NCI-H345 treated with DMSO at 0.1 percent for 48 hours (cell line): Measurements from ENCODE around the gene PDZD2.
A peak's percentile ranks its signal among the peaks of the same experiment; 100 is the strongest.
"Not testable (repeated sequence)": the region's sequence is repeated elsewhere in the genome, so short reads cannot be mapped to it uniquely, and the experiment has no call there.

Source experiments
- DNase-seq: peaks from one replicate; lab custom pipeline; 2025; ENCODE audit not compliant: unreplicated experiment; lab: John Stamatoyannopoulos, UW

PDZD2 gene

DNA sequence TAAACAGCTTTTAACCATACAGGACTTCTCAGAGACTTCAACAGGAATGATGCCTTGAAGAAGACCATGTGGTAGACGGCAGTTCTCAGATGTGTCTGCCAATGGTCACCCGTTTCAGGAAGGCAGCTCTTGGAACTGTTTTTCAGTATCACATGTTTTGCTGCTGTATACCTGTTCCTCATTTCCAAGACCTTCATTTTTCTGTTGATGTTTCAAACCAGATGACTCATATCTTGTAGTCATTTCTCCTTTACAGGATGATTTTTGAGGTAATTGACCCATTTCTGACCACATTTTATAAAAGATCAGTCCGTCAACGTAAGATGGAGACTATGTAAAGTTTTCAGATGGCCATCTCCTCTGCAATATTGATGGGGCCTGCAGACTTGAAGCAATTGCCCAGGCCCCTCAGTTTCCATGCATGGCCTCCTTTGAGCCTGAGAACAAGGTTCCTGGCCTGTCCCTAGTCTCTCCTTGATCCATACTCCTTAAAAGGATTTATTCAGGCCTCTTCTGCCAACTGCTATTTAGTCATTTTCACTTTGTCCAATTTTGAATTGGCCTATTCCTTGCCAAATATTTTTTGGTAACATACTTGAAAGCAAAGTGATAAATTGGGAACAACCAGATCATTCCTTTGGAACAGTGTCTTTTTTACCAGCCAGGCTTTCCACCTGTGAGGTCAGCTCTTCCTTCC, 128.6 kb downstream of the PDZD2 start:
- DNase-seq: no peak

DNA sequence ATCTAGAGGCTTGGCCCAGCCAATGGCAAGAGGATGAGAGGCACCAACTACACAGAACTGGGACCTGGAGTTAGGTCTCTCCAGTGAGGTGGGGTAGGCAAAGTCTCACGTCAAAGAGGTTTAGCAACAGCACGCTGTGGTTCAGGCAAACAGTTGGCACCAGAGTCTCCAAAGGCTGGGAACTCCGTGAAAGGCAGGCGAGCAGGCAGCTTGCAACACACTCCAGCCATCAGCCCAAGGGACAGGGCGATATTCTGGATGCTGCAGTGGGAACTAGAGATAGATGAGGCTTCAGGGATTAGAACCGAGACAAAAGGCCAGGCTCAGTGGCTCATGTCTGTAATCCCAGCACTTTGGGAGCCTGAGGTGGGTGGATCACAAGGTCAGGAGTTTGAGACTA, 129.1 kb downstream of the PDZD2 start:
- no peak for DNase-seq

DNA sequence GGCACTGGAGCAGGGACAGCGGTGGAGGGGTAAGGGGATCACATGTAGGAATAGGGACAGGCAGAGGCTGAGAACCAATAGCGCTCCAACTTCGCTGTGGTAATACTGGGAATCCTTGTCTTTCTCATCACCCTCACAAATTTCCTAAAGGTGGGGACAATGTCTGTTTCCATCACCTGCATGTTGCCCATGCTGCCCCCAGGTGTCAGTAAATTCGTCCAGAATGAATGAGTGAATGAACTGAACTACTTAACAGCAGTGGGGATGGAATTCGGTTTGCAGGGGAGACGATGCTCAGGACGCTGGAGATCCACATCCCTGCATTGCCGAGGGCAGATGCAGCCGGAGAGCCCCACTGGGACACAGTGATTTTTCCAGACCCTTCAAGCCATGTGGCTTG, 129.9 kb downstream of the PDZD2 start:
- no peak for DNase-seq

DNA sequence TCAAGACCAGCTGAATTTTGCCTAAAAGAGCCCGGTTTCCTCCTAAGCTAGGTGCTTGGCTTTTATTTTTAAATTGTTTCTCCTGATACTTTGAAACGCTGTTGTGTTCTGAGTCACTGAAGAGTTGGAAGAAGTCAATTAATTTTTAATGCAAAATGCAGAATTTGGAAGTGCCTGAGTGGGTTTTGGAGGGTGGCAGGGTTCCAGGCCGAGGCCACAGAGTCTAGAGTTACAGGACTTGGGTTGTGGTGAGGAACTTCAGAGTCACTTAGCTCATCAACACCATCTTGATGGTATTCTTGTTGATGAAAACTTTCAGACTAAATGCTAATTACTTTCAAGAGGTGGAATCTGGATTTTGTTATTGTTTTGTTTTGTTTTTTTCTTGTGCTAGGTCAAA, 130.6 kb downstream of the PDZD2 start:
- no peak for DNase-seq

DNA sequence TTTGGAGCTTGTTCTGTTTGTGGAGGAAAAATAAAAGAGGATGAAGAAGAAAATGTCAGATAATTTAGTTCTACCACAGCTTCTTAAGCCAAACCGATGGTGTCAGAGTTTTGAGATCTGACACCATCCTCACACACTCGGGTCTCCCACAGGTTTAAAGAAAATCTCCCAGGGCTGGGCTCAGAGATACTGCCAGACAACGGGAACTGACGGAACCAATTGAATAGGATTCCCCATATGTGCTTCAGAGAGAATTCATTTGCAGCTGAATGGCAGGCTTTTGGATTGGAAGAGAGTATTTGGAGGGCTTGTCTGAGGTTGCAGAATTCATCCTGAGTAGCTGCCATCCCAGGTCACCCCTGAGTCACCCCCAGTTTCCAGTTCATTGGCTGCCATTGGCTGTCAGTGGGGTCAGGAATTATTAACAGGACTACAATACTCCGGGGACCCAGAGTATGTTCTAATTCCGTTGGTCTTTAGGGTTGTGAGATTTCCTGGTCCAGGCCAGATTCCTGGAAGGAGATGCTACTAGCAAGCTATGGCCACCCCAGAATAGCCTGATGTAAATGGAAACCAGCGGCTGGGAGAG, 131.3 kb downstream of the PDZD2 start:
- DNase-seq: no peak

DNA sequence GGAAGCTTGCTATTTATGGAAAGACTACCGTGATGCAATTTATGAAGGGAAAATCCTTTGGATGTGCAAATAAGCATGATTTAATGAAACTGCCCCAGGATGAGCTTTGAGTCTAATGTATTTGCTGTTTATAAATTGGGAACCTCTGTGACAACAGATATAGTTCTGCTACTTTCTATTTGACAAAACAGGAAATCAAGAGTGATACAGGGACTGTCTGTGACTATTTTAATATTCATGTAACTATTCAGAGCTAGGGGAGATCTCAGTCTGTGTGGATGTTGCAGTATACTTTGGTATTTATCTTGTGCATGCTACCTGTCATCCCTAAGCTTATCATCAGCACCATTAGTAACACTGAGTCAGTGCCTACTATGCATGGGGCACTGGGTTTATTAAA, 132.1 kb downstream of the PDZD2 start:
- DNase-seq: no peak

DNA sequence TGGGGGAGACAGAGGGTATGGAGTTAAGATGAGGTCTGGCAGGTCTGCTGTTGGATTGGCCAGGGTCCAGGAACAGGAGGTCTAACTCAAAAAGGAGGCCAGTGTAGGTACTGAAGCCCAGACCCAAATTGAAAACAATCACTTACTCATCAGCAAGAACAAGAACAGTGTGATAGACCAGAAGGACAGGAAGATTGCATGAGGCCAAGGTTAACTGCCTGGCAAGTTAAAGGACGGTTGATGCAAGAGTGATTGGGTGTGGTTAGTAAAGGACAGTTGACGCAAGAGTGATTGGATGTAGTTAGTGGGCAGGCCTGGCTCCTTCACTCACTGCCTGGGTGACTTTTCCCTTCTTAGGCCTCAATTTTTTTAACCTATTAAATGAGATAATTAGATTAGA, 132.6 kb downstream of the PDZD2 start:
- DNase-seq: no peak

DNA sequence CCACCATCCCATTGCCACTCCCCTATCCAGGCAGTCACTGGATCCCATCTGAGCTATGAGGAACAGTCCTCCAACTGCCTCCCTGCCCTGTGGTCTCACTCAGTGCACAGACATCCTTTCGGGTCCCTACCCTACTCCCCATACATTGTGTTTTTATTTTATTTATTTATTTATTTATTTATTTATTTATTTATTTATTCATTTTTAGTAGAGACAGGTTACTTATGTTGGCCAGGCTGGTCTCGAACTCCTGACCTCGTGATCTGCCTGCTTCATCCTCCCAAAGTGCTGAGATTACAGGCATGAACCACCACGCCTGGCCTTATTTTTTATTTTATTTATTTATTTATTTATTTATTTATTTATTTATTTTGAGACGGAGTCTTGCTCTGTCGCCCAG, 137.4 kb downstream of the PDZD2 start:
- DNase-seq: not testable (repeated sequence)

DNA sequence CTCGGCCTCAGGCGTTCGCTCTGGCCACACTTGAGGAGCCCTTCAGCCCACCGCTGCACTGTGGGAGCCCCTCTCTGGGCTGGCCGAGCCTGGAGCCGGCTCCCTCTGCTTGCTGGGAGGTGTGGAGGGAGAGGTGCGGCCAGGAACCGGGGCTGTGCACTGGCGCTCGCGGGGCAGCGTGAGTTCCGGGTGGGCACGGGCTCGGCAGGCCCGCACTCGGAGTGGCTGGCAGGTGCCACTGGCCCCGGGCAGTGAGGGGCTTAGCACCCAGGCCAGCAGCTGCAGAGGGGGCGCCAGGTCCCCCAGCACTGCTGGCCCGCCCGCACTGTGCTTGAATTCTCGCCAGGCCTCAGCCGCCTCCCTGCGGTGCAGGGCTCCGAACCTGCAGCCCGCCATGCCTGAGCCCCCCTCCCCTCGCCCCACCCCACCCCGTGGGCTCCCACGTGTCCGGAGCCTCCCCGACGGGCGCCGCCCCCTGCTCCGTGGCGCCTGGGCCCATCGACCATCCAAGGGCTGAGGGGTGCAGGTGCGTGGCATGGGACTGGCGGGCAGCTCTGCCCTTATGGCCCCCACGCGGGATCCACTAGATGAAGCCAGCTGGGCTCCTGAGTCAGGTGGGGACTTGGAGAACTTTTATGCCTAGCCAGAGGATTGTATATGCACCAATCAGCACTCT, 138.2 kb downstream of the PDZD2 start:
- no peak for DNase-seq

DNA sequence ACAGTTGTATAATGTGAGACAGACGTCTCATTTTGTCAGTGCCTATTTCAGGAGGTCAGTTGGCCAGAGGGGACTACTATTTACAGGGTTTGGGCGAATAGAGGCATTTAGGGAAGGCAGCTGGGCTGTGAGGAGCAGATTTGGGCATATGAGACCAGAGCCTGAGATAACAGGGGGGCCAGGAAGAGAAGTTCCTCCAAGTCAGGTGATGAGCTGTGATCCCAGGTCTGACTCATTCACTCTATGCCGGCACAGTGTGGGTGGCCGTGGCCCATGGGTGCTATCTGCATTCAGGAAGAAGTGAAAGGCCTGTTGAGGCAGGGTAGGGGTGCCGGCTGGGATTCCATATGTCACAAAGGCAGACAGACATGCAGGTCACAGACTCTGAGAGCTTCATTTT, 142.8 kb downstream of the PDZD2 start:
- DNase-seq: no peak

DNA sequence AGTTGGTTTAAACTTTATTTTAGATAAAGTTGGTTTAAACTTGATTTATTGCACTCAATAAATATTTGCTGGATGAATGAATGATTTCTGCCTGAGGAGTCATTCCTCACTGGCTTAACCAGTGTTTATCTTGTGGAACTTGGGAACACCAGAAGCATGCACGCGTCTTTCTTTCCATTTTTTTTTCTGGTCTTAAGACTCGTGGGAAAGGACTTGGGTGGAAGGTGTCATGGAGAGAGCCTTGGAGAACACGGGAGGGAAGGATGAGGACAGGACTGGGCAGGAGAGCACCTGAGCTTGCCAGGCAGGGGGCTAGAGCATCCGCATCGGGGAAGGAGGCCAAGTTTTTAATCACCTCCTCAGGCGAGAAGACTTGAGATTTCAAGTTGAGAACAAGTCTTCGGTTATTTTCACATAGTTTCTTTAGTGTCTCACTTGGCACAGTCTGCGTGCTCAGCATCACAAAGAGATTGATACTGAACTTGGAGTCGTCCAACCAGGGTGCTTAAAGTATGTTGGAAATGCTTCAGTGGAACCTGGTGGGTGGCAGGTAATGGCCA, 144.2 kb downstream of the PDZD2 start:
- DNase-seq: no peak

DNA sequence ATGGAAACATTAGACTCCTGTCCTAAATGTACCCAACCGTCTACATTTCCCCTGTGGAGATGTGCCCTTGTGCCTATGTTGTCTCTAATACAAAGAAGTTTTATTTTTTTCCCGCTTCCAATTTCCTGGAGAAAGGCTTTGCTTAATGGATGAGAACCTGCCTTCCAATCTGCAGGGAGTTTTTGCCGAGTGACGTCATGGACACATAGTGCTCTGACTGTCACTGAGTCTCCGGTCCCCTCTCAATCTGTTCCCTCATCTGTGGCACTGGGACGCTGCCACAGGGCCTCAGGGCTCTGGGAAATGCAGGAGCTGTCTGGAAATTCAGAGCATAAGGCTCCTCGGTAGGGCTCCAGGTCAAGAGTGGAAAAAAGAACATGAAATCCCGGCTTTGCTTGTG, 144.8 kb downstream of the PDZD2 start:
- DNase-seq: no peak

DNA sequence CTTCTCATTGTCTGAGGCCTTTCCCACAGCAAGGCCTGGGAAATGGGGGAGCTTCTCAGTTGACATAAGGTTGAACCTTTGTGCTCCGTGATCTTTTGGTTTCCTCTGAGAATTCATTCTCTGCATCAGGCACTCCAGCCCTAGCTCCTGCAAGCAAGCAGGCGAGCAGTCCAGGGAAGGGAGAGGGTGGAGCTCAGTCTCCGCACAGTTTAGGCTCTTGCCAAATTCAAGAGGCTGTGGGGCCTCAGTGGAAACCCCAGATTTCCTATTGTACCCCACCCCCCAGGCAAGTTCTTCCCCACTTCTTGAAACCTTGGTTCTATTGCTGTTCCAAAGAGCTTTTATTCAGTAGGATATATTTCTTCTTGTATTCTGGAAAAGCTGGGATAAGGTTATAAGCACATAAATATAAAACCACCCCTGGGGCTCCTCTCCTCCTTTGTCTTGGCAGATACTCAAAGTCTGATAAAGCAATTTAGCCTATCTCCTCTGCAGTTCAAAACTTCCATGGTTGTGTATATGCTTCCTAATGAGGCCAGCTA, 147.2 kb downstream of the PDZD2 start:
- DNase-seq: no peak

DNA sequence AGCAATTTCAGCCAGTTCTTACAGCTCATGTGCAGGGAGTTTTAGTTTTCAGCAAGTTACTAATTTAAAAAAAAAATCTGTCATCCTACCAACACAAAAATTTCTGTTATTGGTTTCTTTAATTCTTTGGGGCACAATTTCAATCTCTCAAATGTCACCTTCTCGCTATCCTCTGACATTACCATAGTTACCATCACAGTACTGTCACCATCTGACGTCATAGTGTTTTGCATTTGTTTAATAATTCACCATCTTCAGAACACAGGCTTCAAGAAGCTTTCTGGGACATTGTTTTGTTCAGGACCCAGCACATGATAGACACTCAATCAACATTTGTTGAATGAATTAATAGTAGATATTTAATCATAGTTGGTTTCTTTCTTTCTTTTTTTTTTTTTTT, 155.1 kb downstream of the PDZD2 start:
- no peak for DNase-seq

DNA sequence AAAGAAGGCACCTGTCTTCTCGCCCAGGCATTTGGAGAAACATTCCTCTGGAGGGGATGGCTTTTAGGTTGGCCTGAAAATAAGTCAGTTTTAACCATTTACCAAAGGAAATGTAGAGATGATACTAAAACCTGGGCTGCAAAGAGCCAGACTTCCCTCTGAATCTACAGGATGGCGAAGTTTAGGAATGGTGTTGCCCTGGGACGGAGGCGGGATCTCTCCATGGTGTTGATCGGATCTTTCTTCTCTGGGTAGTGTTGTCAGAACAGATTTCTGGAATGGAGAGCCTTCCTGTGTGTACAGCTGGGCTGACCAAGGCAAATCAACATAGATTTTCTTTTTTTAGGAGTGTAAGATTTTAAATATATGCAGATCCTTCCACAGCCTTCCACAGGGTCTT, 159.2 kb downstream of the PDZD2 start:
- no peak for DNase-seq

DNA sequence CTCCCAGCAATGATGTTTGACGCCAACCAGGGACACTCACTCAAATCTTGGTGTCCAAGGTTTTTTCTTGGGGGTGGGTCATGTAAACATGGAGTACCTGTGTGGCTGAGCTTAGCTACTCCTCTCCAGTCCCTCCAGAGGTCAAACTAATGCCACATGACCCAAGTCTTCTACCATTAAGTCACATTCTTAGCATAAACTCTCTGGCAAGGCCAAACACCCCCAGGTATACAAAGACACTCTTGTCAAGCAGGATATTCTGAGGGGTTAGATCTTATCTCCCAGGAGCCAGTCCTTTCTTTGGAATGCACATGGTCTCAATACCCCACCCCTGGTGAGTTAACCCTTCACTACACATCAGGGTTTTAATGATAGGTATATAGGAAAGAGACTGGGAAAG, 161.4 kb downstream of the PDZD2 start:
- DNase-seq: no peak

DNA sequence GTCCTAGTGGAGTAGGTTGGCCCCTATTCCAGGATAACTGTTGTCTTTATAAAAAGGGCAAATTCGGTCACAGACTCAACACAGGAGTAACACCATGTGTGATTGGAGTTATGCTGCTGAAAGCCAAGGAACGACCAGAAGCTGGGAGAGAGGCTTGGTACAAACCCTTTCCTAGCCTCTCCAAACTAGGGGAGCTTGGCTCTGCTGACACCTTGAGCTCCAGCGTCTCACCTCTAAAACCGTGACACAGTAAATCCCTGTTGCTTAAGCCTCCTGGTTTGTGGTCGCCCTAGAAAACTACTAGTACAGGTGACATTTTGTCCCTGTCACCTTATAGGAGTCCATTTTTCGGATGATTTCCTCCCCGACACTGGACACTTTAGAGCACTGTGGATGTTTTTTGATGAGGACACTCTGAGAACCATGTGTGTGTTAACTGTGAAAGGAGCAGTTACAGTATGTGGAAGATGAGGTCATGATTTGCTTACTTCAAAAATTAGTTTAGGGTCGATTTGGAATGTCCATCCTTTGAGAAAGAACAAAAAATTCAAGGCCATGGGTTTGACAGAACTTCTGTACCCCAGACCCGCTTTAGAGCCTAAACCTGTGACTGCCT, 167.0 kb downstream of the PDZD2 start:
- DNase-seq: no peak

DNA sequence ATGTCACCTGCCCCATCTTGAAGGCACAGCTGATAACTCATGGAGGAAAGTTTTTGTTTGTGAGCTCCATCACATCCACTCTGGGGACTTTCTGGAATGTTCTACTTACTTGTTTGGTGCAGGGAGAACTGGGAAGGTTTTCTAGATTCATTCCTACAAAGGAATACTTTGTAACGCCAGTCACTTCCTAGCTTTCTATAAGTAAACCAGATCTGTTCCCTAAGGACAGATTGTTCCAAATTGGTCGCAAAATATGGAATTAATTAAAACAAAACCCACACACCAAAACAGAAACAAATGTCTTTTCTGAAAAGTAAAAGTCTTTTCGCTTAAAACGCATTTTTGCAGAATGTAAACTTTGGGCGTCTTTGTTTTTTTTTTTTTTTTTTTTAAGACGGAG, 167.6 kb downstream of the PDZD2 start:
- no peak for DNase-seq

DNA sequence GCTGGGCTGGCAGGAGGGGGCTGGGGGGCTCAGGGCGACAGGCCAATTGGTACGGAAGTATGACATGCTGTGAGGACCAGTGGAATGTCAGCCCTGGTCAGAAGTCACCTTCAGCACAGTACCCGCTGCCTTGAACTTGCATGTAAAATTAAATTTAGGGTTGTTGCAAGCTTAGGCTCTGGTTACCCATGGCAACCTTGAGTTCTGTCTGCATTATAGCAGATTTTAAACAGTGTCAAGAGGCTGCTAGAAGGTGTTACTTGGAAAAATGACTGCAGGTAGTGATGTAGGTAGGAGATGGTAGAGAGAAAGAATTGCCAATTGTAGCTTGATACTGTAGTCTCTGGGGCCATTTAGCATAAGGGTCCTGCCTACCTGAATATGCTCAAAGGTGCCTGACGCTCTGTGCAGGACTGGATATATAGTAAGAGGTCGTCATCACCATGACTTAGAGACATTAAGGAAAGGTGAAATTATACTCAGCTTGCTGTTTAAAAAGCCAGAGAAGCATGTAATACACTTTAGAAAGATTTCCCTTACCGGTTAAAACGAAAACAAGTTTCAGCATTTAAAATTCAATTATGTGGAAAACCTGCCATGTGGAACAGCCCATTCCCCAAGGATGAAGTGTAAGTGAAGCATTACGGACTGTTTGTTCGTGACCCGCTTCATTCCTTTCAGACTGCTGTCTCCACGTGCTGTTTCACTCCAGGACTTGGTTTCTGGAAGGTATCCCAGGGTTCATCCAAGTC, 169.0 kb downstream of the PDZD2 start:
- no peak for DNase-seq

DNA sequence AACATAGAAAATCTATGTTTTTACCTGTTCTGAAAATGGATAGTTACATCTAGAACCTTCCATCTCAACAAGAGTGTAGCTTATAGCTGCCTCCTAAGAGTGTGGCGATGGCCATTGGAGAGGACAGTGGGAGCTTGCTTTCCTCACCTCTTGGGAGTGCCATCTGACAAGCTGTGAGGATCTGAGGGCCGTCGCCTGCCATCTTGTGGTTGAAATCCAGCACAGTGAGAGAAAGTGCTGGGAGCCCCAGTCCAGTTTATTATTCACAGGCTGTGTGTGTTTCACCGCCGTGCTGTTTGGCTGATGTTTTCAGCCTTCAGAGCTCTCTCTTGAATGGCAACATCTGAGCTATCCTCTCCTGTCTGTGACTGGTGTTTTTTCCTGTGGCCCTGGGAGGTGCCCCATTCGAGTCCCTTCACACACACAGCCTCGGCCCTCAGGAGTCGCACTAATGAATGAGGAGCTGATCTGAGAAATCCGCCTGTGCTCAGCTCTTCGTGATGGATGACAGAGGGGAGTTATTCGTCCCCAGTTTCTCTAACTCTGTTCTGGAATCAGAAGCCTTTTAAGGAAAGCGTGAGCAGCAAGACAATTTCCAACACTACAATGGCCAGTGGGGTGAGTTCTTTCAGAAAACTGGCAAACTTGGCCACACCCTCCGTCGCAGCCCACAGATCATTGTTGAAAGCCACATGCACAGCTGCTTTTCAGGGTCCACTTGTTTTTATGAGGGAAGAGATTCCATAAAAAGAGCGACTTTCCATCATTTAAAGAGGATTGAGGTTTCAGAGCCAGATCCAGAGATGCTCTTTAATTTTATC, 170.3 kb downstream of the PDZD2 start:
- DNase-seq: peak; percentile 62
